ENCODE measurements around the gene PLD1. TPM values are rescaled to one million over a fixed set of nuclear protein-coding genes. Genes with fewer than 3 reads are reported as not detected.

PLD1 gene
- total RNA-seq, 4 donors from 2014 or later, result 49.0 to 66.0 (median 55.1) TPM

DNA sequence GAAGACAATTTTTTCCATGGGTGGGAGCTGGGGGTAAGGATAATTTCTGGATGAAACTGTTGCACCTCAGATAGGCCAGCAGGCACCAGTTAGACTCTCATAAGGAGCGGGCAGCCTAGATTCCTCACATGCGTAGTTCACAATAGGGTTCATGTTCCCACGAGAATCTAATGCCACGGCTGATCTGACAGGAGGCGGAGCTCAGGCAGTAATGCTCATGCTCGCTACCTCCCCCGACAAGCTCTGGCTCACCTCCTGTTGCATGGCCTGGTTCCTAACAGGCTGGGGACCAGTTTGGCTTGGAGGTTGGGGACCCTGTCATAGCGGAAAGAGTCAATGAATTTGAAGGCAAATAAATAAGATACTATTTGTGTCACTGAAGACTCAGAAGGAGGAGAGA is 105.5 kb downstream of the PLD1 start:
- TF ChIP-seq CTCF (IDR thresholded peaks at IDR 0.05) (no peak), EP300 (IDR thresholded peaks at IDR 0.05) (no peak), POLR2A (IDR thresholded peaks at IDR 0.05) (no peak), POLR2AphosphoS5 (IDR thresholded peaks at IDR 0.05) (no peak)
- no peak overlapping the region for H3K27ac ChIP-seq
- no peaks in the 10 kb centered on the region for H3K27me3 ChIP-seq
- no peaks in the 10 kb centered on the region for H3K4me1 ChIP-seq
- 88% methylated on average over 8 of the region's 8 CpGs for WGBS
- peaks cover 21% of the 10 kb centered on the region for H3K36me3 ChIP-seq
- no peaks in the 10 kb centered on the region for H3K9me3 ChIP-seq
- no peak for DNase-seq (ENCODE audit: low spot score in 2 of 2)
- no peak overlapping the region for H3K4me3 ChIP-seq

DNA sequence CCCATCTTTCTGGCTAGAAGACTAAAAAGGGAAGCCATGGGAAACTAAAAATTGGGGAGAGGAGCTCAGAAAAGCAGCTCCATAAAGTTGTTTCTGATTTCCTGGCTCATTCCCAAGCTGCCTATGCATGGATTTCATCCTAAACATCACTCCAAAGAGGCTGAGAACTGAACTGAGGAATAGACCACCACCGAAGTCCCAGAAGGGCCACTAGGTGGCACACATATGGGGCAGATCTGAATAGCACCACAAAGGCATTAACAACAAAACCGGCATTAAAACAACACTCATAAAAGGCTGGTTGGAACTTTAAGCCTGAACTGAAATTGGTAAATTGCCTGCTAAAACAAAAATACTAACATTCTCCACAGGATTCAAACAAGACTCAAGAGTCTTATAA is 106.3 kb downstream of the PLD1 start:
- Histone ChIP-seq H3K36me3 (peaks cover 14% of the 10 kb centered on the region), H3K4me3 (no peak overlapping the region), H3K4me1 (no peaks in the 10 kb centered on the region), H3K27ac (no peak overlapping the region), H3K9me3 (no peaks in the 10 kb centered on the region), H3K27me3 (no peaks in the 10 kb centered on the region)
- TF ChIP-seq EP300 (IDR thresholded peaks at IDR 0.05) (no peak), CTCF (IDR thresholded peaks at IDR 0.05) (peak; percentile 14 to 40)
- no peak for DNase-seq (ENCODE audit: low spot score in 2 of 2)
- 30% methylated on average over 2 of the region's 2 CpGs for WGBS

DNA sequence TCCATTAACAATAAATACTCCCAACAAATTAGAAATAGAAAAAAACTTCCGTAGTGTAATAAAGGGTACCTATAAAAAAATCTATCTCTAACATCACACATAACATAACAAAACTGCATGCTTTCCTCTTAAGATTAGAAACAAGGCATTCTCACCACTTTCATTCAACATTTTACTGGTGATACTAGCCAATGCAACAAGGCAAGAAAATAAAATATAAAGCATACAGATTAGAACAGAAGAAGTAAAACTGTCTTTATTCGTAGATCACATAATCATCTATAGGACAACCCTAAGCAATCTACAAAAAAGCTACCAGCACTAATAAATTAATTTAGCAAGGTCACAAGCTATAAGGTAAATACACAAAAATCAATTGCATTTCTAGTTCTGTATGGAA is 107.1 kb downstream of the PLD1 start:
- DNase-seq (ENCODE audit: low spot score in 2 of 2), result no peak
- Histone ChIP-seq H3K4me1 (no peaks in the 10 kb centered on the region), H3K9me3 (no peaks in the 10 kb centered on the region), H3K4me3 (no peak overlapping the region), H3K27me3 (no peaks in the 10 kb centered on the region), H3K27ac (no peak overlapping the region), H3K36me3 (peaks cover 9% of the 10 kb centered on the region)
- 95% methylated on average over 2 of the region's 2 CpGs for whole genome bisulfite sequencing
- no peak for TF ChIP-seq POLR2AphosphoS5 (IDR thresholded peaks at IDR 0.05)
- TF ChIP-seq CTCF (IDR thresholded peaks at IDR 0.05), result no peak
- TF ChIP-seq EP300 (IDR thresholded peaks at IDR 0.05), result no peak
- no peak for TF ChIP-seq POLR2A (IDR thresholded peaks at IDR 0.05)

GRCh38 chr3:171700653-171701052 is 109.6 kb downstream of the PLD1 start:
- Histone ChIP-seq H3K27me3 (no peaks in the 10 kb centered on the region), H3K4me1 (no peaks in the 10 kb centered on the region), H3K9me3 (no peaks in the 10 kb centered on the region), H3K36me3 (peaks cover 7% of the 10 kb centered on the region), H3K27ac (no peak overlapping the region), H3K4me3 (no peak overlapping the region)
- no peak for DNase-seq (ENCODE audit: low spot score in 2 of 2)
- no peak for TF ChIP-seq EP300 (IDR thresholded peaks at IDR 0.05)
- TF ChIP-seq POLR2A (IDR thresholded peaks at IDR 0.05), result no peak
- no peak for TF ChIP-seq CTCF (IDR thresholded peaks at IDR 0.05)
- TF ChIP-seq POLR2AphosphoS5 (IDR thresholded peaks at IDR 0.05), result no peak
- 92% methylated on average over 1 of the region's 1 CpG for WGBS

GRCh38 chr3:171700157-171700556 is 110.1 kb downstream of the PLD1 start:
- Histone ChIP-seq H3K9me3 (no peaks in the 10 kb centered on the region), H3K4me3 (no peak overlapping the region), H3K4me1 (no peaks in the 10 kb centered on the region), H3K27ac (no peak overlapping the region), H3K36me3 (peaks cover 7% of the 10 kb centered on the region), H3K27me3 (no peaks in the 10 kb centered on the region)
- no peak for TF ChIP-seq EP300 (IDR thresholded peaks at IDR 0.05)
- no peak for TF ChIP-seq CTCF (IDR thresholded peaks at IDR 0.05)
- no peak for TF ChIP-seq POLR2AphosphoS5 (IDR thresholded peaks at IDR 0.05)
- no peak for TF ChIP-seq POLR2A (IDR thresholded peaks at IDR 0.05)
- 83% methylated on average over 2 of the region's 2 CpGs for WGBS
- no peak for DNase-seq (ENCODE audit: low spot score in 2 of 2)
